GM23248 (cell line): ENCODE measurements around the gene FXYD6.

Source experiments
- EZH2 ChIP-seq: fragments of 200-600 bp; sonication (generic); IDR thresholded peaks from 2 replicates; pipeline ENCODE4 v1.6.1; 2018; ENCODE audit warnings: antibody characterized with exemption, mild to moderate bottlenecking; ENCODE audit not compliant: insufficient read depth, poor library complexity, severe bottlenecking
- EZH2phosphoT487 ChIP-seq: fragments of 200-600 bp; sonication (generic); IDR thresholded peaks from 2 replicates; pipeline ENCODE4 v1.6.1; 2018; ENCODE audit warnings: antibody characterized with exemption, moderate library complexity, mild to moderate bottlenecking, low read depth; ENCODE audit not compliant: insufficient read depth

DNA sequence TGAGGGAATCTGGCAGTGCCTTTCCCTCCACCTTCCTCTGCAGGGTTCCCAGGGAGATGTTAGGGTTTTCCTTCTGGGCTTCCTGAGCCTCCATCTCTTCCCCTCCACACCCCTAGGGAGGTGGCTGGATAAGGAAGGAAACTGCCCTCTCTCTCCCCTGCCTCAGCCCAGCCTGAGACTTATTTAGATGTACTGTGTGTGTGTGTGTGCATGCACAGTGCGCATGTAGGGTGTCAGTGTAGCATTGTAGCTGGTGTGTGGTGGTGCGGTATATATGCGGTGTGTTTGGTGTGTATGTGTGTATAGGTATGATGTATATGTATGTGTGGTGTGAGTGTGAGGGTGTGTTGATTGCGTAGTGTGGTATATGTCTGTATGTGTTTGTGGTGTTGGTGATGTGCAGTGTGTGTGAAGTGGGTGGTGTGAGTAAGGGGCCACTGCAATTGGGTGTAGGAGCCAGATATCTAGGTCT lies 1.5 kb downstream of the FXYD6 start:
- TF ChIP-seq EZH2phosphoT487 (no peak), EZH2 (no peak)
